GM13977 (cell line): ENCODE data around the gene MAP7D3.

Experiments
- DNase-seq: peaks from one replicate; pipeline ENCODE4 v3.0.0; 2012; ENCODE audit warnings: low spot score
- CTCF ChIP-seq: IDR thresholded peaks from 2 replicates; pipeline ENCODE4 v1.5.1; 2012; ENCODE audit warnings: mild to moderate bottlenecking, control low read depth; ENCODE audit not compliant: insufficient read depth; ENCODE audit errors: extremely low read depth, missing control alignments
- in situ Hi-C: fragments of 300-500 bp; cut with MboI; formaldehyde crosslinking; loops from one replicate; pipeline ENCODE4 v1.12.0; 2022; ENCODE audit warnings: low sequenced_read_pairs, low pct_unique_long_range_greater_than_20kb, mixed read lengths, inconsistent platforms; ENCODE audit not compliant: unreplicated experiment

MAP7D3 gene

GRCh38 chrX:136209751-136210150, 41.4 kb downstream of the MAP7D3 start:
- in situ Hi-C loops, result no loop called here
- no peak for TF ChIP-seq CTCF
- no peak for DNase-seq

- DNase-seq, result peak; percentile 28
- TF ChIP-seq CTCF, result peak; percentile 48
- in situ Hi-C loops, result no loop called here
These were observed 42.0 kb downstream of the MAP7D3 start for GRCh38 chrX:136209016-136209738.

- in situ Hi-C loops, result no loop called here
- no peak for DNase-seq
- no peak for TF ChIP-seq CTCF
These were observed 43.7 kb downstream of the MAP7D3 start for GRCh38 chrX:136207546-136207945.

- no peak for TF ChIP-seq CTCF
- in situ Hi-C loops, result no loop called here
- no peak for DNase-seq
These were observed 44.3 kb downstream of the MAP7D3 start for GRCh38 chrX:136206916-136207315.

- DNase-seq, result no peak
- in situ Hi-C loops, result no loop called here
- TF ChIP-seq CTCF, result no peak
These were observed 45.3 kb downstream of the MAP7D3 start for GRCh38 chrX:136205882-136206380.

- in situ Hi-C loops, result no loop called here
- DNase-seq, result no peak
These were observed 46.6 kb downstream of the MAP7D3 start for GRCh38 chrX:136204571-136204970.

More at GRCh38 chrX:136204571-136204970, 46.6 kb downstream of the MAP7D3 start:
- no peak for TF ChIP-seq CTCF
